ENCODE data around the gene SEC61A2. TPM values are rescaled to one million over a fixed set of nuclear protein-coding genes. Genes with fewer than 3 reads are reported as not detected.
"Not testable (repeated sequence)": the region's sequence is repeated elsewhere in the genome, so short reads cannot be mapped to it uniquely, and the experiment has no call there.

SEC61A2 gene
- total and polyA plus RNA-seq, 11 donors = 5.5 to 17.0 (median 9.2) TPM

DNA sequence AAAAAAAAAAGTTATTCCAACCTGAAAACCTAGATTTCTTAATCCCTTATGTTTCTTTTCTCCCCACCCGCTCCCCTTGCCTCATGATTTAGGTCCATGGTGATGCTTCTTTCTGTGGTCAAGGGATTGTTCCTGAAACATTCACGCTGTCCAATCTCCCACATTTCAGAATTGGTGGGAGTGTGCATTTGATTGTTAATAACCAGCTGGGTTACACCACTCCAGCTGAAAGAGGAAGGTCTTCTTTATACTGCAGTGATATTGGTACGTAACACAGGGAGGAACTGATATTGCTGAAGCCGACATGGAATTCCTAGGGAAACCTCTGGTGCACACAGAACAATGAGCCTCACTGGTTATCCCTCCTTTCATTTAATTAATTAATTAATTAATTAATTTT is 38.1 kb upstream of the SEC61A2 start:
- 87 to 96% (median 93%) methylated on average over 4 of the region's 4 CpGs for WGBS, 4 donors

GRCh38 chr10:12097361-12097760 is 32.1 kb upstream of the SEC61A2 start:
- DNase-seq; H3K9me3 ChIP-seq; H3K4me3 ChIP-seq; H3K4me1 ChIP-seq; H3K27ac ChIP-seq; H3K27me3 ChIP-seq; intact Hi-C loops (cut with DNase I); ATAC-seq: not testable (repeated sequence)
- 91 to 95% (median 92%) methylated on average over 9 of the region's 9 CpGs for WGBS, 4 donors
- peaks cover 0 to 95% (median 72%) of the 10 kb centered on the region in 9 donors for H3K36me3 ChIP-seq

More for the DNA sequence above, 38.1 kb upstream of the SEC61A2 start:
- ATAC-seq (no peak), DNase-seq (no peak)
- Histone ChIP-seq H3K9me3 (no peaks in the 10 kb centered on the region), H3K4me1 (no peaks in the 10 kb centered on the region), H3K36me3 (peaks cover 3 to 97% (median 81%) of the 10 kb centered on the region in 9 donors), H3K27me3 (no peaks in the 10 kb centered on the region), H3K27ac (no peak overlapping the region), H3K4me3 (no peak overlapping the region)
- intact Hi-C loops (cut with DNase I) = no loop called here
- TF ChIP-seq, protein P1, sequence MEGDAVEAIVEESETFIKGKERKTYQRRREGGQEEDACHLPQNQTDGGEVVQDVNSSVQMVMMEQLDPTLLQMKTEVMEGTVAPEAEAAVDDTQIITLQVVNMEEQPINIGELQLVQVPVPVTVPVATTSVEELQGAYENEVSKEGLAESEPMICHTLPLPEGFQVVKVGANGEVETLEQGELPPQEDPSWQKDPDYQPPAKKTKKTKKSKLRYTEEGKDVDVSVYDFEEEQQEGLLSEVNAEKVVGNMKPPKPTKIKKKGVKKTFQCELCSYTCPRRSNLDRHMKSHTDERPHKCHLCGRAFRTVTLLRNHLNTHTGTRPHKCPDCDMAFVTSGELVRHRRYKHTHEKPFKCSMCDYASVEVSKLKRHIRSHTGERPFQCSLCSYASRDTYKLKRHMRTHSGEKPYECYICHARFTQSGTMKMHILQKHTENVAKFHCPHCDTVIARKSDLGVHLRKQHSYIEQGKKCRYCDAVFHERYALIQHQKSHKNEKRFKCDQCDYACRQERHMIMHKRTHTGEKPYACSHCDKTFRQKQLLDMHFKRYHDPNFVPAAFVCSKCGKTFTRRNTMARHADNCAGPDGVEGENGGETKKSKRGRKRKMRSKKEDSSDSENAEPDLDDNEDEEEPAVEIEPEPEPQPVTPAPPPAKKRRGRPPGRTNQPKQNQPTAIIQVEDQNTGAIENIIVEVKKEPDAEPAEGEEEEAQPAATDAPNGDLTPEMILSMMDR (IDR thresholded peaks at IDR 0.05) = no peak
- no peak for TF ChIP-seq POLR2A (IDR thresholded peaks at IDR 0.05)

DNA sequence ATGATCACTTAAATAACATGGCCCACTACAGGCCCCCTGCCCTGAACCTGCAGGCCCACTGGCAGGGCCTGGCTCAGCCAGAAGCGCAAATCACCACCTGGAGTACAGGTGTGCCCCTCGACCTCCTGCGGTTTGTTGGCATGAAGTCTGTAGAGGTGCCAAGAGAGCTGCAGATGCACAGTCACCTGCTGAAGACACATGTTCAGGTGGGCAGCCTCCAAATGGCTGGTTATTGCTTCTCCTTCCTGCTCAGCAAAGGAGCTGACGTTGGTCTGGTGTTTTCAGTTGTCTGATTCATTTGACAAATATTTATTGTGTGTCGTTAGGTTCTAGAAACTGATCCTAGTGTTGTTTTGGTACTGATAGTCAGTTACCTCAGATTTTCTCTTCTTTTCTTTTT is 31.7 kb upstream of the SEC61A2 start:
- Histone ChIP-seq H3K9me3 (no peaks in the 10 kb centered on the region), H3K36me3 (peaks cover 0 to 95% (median 72%) of the 10 kb centered on the region in 9 donors), H3K27ac (no peak overlapping the region), H3K27me3 (no peaks in the 10 kb centered on the region), H3K4me3 (no peak overlapping the region), H3K4me1 (no peaks in the 10 kb centered on the region)
- TF ChIP-seq, protein P1 (IDR thresholded peaks at IDR 0.05) = no peak
- no peak for TF ChIP-seq POLR2A (IDR thresholded peaks at IDR 0.05)
- ATAC-seq (no peak), DNase-seq (no peak)
- WGBS, 4 donors = 88 to 95% (median 94%) methylated on average over 5 of the region's 5 CpGs
- intact Hi-C loops (cut with DNase I) = no loop called here

DNA sequence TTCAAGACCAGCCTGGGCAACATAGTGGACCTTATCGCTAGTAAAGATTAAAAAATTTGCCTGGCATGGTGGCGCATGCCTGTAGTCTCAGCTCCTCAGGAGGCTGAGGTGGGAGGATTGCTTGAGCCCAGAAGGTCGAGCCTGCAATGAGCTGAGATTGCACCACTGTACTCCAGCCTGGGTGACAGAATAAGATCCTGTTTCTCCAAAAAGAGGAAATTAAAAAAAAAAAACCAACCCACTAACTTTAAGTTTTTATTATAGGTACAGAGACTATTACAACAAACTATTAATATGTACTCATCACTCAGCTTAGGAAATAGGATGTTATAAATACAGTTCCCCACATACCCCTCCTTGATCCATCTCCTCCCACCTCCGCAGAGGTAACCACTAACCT is 30.5 kb upstream of the SEC61A2 start:
- no peaks in the 10 kb centered on the region for H3K27me3 ChIP-seq
- 92 to 97% (median 95%) methylated on average over 4 of the region's 4 CpGs for WGBS, 4 donors
- H3K4me3 ChIP-seq = no peak overlapping the region
- H3K9me3 ChIP-seq = no peaks in the 10 kb centered on the region
- intact Hi-C loops (cut with DNase I) = no loop called here
- H3K36me3 ChIP-seq = peaks cover 0 to 93% (median 70%) of the 10 kb centered on the region in 9 donors
- ATAC-seq (no peak), DNase-seq (no peak)
- no peaks in the 10 kb centered on the region for H3K4me1 ChIP-seq
- no peak for TF ChIP-seq POLR2A (IDR thresholded peaks at IDR 0.05)
- TF ChIP-seq, protein P1 (IDR thresholded peaks at IDR 0.05) = no peak
- no peak overlapping the region for H3K27ac ChIP-seq

GRCh38 chr10:12103802-12104201 is 25.7 kb upstream of the SEC61A2 start:
- ATAC-seq = no peak

More at GRCh38 chr10:12103802-12104201, 25.7 kb upstream of the SEC61A2 start:
- no peak for DNase-seq
- Histone ChIP-seq H3K4me1 (no peaks in the 10 kb centered on the region), H3K36me3 (peaks cover 0 to 98% (median 81%) of the 10 kb centered on the region in 9 donors), H3K9me3 (no peaks in the 10 kb centered on the region), H3K27me3 (no peaks in the 10 kb centered on the region), H3K27ac (no peak overlapping the region), H3K4me3 (no peak overlapping the region)
- 77 to 86% (median 83%) methylated on average over 4 of the region's 4 CpGs for WGBS, 4 donors
- TF ChIP-seq POLR2A (IDR thresholded peaks at IDR 0.05) = no peak
- TF ChIP-seq, protein P1 (IDR thresholded peaks at IDR 0.05) = no peak
- intact Hi-C loops (cut with DNase I) = no loop called here

All from heart left ventricle (tissue), 16 donors.